ENCODE measurements around the gene DEDD2.

The DEDD2 gene

GRCh38 chr19:42156571-42156970 is 60.9 kb downstream of the DEDD2 start:
- Histone ChIP-seq H3K36me3 (ENCODE audit: insufficient read depth, low read length) (no peaks in the 10 kb centered on the region), H3K9me2 (ENCODE audit: low read depth, low read length) (no peaks in the 10 kb centered on the region), H3K4me2 (ENCODE audit: low read length) (no peak overlapping the region), H3K4me1 (ENCODE audit: insufficient read depth, low read length, severe bottlenecking) (no peaks in the 10 kb centered on the region), H4K20me1 (ENCODE audit: insufficient read depth, low read length) (no peaks in the 10 kb centered on the region), H3F3A (ENCODE audit: insufficient read depth, low read length) (no peaks in the 10 kb centered on the region), H2AFZ (ENCODE audit: low read length) (no peak overlapping the region), H3K79me2 (ENCODE audit: insufficient read depth, low read length) (no peaks in the 10 kb centered on the region), H3K27ac (ENCODE audit: low read depth, low read length, poor library complexity, severe bottlenecking) (no peak overlapping the region), H3K27me3 (ENCODE audit: insufficient read depth, low read length) (peaks cover 9% of the 10 kb centered on the region), H3K9me3 (ENCODE audit: low read length) (no peaks in the 10 kb centered on the region), H3K4me3 (ENCODE audit: low read depth, low read length, poor library complexity, severe bottlenecking) (no peak overlapping the region), H3K9ac (ENCODE audit: low read length) (no peak overlapping the region)
- TF ChIP-seq CTCF (IDR thresholded peaks at IDR 0.05; ENCODE audit: low read length) (no peak), EZH2 (IDR thresholded peaks at IDR 0.05; ENCODE audit: borderline replicate concordance, low read length) (no peak)

- H3K27me3 ChIP-seq (ENCODE audit: insufficient read depth, low read length), result peaks cover 9% of the 10 kb centered on the region
- no peaks in the 10 kb centered on the region for H3K9me3 ChIP-seq (ENCODE audit: low read length)
- H3K36me3 ChIP-seq (ENCODE audit: insufficient read depth, low read length), result no peaks in the 10 kb centered on the region
- TF ChIP-seq CTCF (IDR thresholded peaks at IDR 0.05; ENCODE audit: low read length) (no peak), EZH2 (IDR thresholded peaks at IDR 0.05; ENCODE audit: borderline replicate concordance, low read length) (no peak)
- H3K4me1 ChIP-seq (ENCODE audit: insufficient read depth, low read length, severe bottlenecking), result no peaks in the 10 kb centered on the region
- no peak overlapping the region for H3K4me2 ChIP-seq (ENCODE audit: low read length)
- H3K4me3 ChIP-seq (ENCODE audit: low read depth, low read length, poor library complexity, severe bottlenecking), result no peak overlapping the region
- no peaks in the 10 kb centered on the region for H3K79me2 ChIP-seq (ENCODE audit: insufficient read depth, low read length)
- H3K9me2 ChIP-seq (ENCODE audit: low read depth, low read length), result no peaks in the 10 kb centered on the region
- H4K20me1 ChIP-seq (ENCODE audit: insufficient read depth, low read length), result no peaks in the 10 kb centered on the region
- no peak overlapping the region for H2AFZ ChIP-seq (ENCODE audit: low read length)
- no peak overlapping the region for H3K27ac ChIP-seq (ENCODE audit: low read depth, low read length, poor library complexity, severe bottlenecking)
- H3F3A ChIP-seq (ENCODE audit: insufficient read depth, low read length), result no peaks in the 10 kb centered on the region
- H3K9ac ChIP-seq (ENCODE audit: low read length), result no peak overlapping the region
Observed at GRCh38 chr19:42155796-42156195, 61.7 kb downstream of the DEDD2 start.

- no peaks in the 10 kb centered on the region for H4K20me1 ChIP-seq (ENCODE audit: insufficient read depth, low read length)
- no peaks in the 10 kb centered on the region for H3K36me3 ChIP-seq (ENCODE audit: insufficient read depth, low read length)
- TF ChIP-seq CTCF (IDR thresholded peaks at IDR 0.05; ENCODE audit: low read length) (no peak), EZH2 (IDR thresholded peaks at IDR 0.05; ENCODE audit: borderline replicate concordance, low read length) (no peak)
- no peak overlapping the region for H2AFZ ChIP-seq (ENCODE audit: low read length)
- no peak overlapping the region for H3K4me3 ChIP-seq (ENCODE audit: low read depth, low read length, poor library complexity, severe bottlenecking)
- H3F3A ChIP-seq (ENCODE audit: insufficient read depth, low read length), result no peaks in the 10 kb centered on the region
- H3K9me2 ChIP-seq (ENCODE audit: low read depth, low read length), result no peaks in the 10 kb centered on the region
- no peak overlapping the region for H3K27ac ChIP-seq (ENCODE audit: low read depth, low read length, poor library complexity, severe bottlenecking)
- H3K79me2 ChIP-seq (ENCODE audit: insufficient read depth, low read length), result no peaks in the 10 kb centered on the region
- no peak overlapping the region for H3K4me2 ChIP-seq (ENCODE audit: low read length)
- peaks cover 9% of the 10 kb centered on the region; the same call in 1 of the 2 replicates for H3K27me3 ChIP-seq (ENCODE audit: insufficient read depth, low read length)
- no peaks in the 10 kb centered on the region for H3K4me1 ChIP-seq (ENCODE audit: insufficient read depth, low read length, severe bottlenecking)
- H3K9me3 ChIP-seq (ENCODE audit: low read length), result no peaks in the 10 kb centered on the region
- no peak overlapping the region for H3K9ac ChIP-seq (ENCODE audit: low read length)
Observed at GRCh38 chr19:42154471-42155323, 62.8 kb downstream of the DEDD2 start.
